Peyer's patch (tissue), 4 donors: Measurements from ENCODE around the gene ACACA. TPM values are rescaled to one million over a fixed set of nuclear protein-coding genes. Genes with fewer than 3 reads are reported as not detected.

ENCODE experiments used
- DNase-seq, 3 donors: peaks; one replicate each; pipeline ENCODE4 v3.0.0-alpha.2; 2017 to 2019
- H3K27ac ChIP-seq, 4 donors: fragments of 200-600 bp; sonication (generic); one replicate each; pipeline ENCODE4 v1.5.1; 2016 to 2019
- H3K27me3 ChIP-seq, 2 donors: fragments of 200-600 bp; sonication (generic); one replicate each; pipeline ENCODE4 v1.5.1; 2019
- H3K36me3 ChIP-seq, 3 donors: fragments of 200-600 bp; sonication (generic); one replicate each; pipeline ENCODE4 v1.5.1; 2016 to 2019
- H3K4me1 ChIP-seq, 4 donors: fragments of 200-600 bp; sonication (generic); one replicate each; pipeline ENCODE4 v1.5.1; 2016 to 2019
- H3K4me3 ChIP-seq, 4 donors: fragments of 200-600 bp; sonication (generic); 1 replicate in 3 of 4; 2 replicates in 1 of 4; pipeline ENCODE4 v1.5.1; 2016 to 2019; ENCODE audit warnings: mild to moderate bottlenecking in 1 of 4
- H3K9me3 ChIP-seq, 4 donors: fragments of 200-600 bp; sonication (generic); one replicate each; pipeline ENCODE4 v1.5.1; 2016 to 2019; ENCODE audit warnings: mild to moderate bottlenecking in 1 of 4
- CTCF ChIP-seq, 6 experiments: fragments of 450-650 bp in 4 of 6; fragments of 200-600 bp in 2 of 6; sonication (generic) in 1 of 6; IDR thresholded peaks; one replicate each; pipeline ENCODE4 v1.5.1; 2017 to 2019; ENCODE audit warnings: antibody characterized with exemption in 6 of 6, mild to moderate bottlenecking in 3 of 6, moderate library complexity in 1 of 6
- POLR2A ChIP-seq, 2 donors: fragments of 450-650 bp; IDR thresholded peaks; one replicate each; pipeline ENCODE4 v1.5.1; 2017; ENCODE audit warnings: antibody characterized with exemption in 2 of 2, mild to moderate bottlenecking in 2 of 2, moderate library complexity in 2 of 2
- total RNA-seq, 4 donors: library from RNA; depleted of rRNA; stranded (reverse); fragments of >200 nt; gene quantifications; one replicate each; pipeline ENCODE4 v1.1.0, GENCODE V29; 2016

The ACACA gene
- total RNA-seq, 4 donors from 2014 or later, result 31.7 to 71.7 (median 43.0) TPM

- Histone ChIP-seq H3K9me3 (no peaks in the 10 kb centered on the region), H3K27ac (no peak overlapping the region), H3K4me3 (no peak overlapping the region), H3K36me3 (peaks cover 0 to 38% (median 0%) of the 10 kb centered on the region in 3 donors), H3K27me3 (no peaks in the 10 kb centered on the region), H3K4me1 (no peaks in the 10 kb centered on the region)
- no peak for TF ChIP-seq POLR2A (IDR thresholded peaks at IDR 0.05)
- no peak for DNase-seq
Measured at GRCh38 chr17:37176723-37177122, 229.9 kb downstream of the ACACA start.

GRCh38 chr17:37174205-37174604, 232.4 kb downstream of the ACACA start:
- peaks cover 0 to 24% (median 0%) of the 10 kb centered on the region in 3 donors for H3K36me3 ChIP-seq
- H3K4me3 ChIP-seq, result no peak overlapping the region
- TF ChIP-seq CTCF (IDR thresholded peaks at IDR 0.05) (peak in 4 of 6 experiments; percentile 13 to 76 (median 58)), POLR2A (IDR thresholded peaks at IDR 0.05) (no peak)
- peak in 1 of 3 donors; percentile 60 for DNase-seq
- no peaks in the 10 kb centered on the region for H3K9me3 ChIP-seq
- H3K27ac ChIP-seq, result no peak overlapping the region
- H3K4me1 ChIP-seq, result no peaks in the 10 kb centered on the region
- H3K27me3 ChIP-seq, result no peaks in the 10 kb centered on the region

GRCh38 chr17:37170881-37171425, 235.7 kb downstream of the ACACA start:
- H3K4me3 ChIP-seq, result no peak overlapping the region
- peaks cover 0 to 9% (median 0%) of the 10 kb centered on the region in 3 donors for H3K36me3 ChIP-seq
- no peaks in the 10 kb centered on the region for H3K27me3 ChIP-seq
- no peak overlapping the region for H3K27ac ChIP-seq
- TF ChIP-seq POLR2A (IDR thresholded peaks at IDR 0.05) (no peak), CTCF (IDR thresholded peaks at IDR 0.05) (no peak)
- no peaks in the 10 kb centered on the region for H3K4me1 ChIP-seq
- no peak for DNase-seq
- H3K9me3 ChIP-seq, result no peaks in the 10 kb centered on the region

- Histone ChIP-seq H3K4me1 (no peaks in the 10 kb centered on the region), H3K4me3 (no peak overlapping the region), H3K36me3 (no peaks in the 10 kb centered on the region), H3K27me3 (no peaks in the 10 kb centered on the region), H3K27ac (no peak overlapping the region), H3K9me3 (no peaks in the 10 kb centered on the region)
- TF ChIP-seq CTCF (IDR thresholded peaks at IDR 0.05) (no peak), POLR2A (IDR thresholded peaks at IDR 0.05) (no peak)
- DNase-seq, result no peak
Measured at GRCh38 chr17:37168731-37169353, 237.8 kb downstream of the ACACA start.

- Histone ChIP-seq H3K9me3 (no peaks in the 10 kb centered on the region), H3K27ac (no peak overlapping the region), H3K4me1 (no peaks in the 10 kb centered on the region), H3K36me3 (no peaks in the 10 kb centered on the region), H3K27me3 (no peaks in the 10 kb centered on the region), H3K4me3 (no peak overlapping the region)
- TF ChIP-seq POLR2A (IDR thresholded peaks at IDR 0.05), result no peak
- DNase-seq, result no peak
Measured at GRCh38 chr17:37167756-37168155, 238.9 kb downstream of the ACACA start.

GRCh38 chr17:37164057-37164456, 242.6 kb downstream of the ACACA start:
- no peaks in the 10 kb centered on the region for H3K4me1 ChIP-seq
- H3K27me3 ChIP-seq, result no peaks in the 10 kb centered on the region
- no peaks in the 10 kb centered on the region for H3K36me3 ChIP-seq
- no peak for DNase-seq
- no peak overlapping the region for H3K4me3 ChIP-seq
- H3K9me3 ChIP-seq, result no peaks in the 10 kb centered on the region
- TF ChIP-seq POLR2A (IDR thresholded peaks at IDR 0.05) (no peak), CTCF (IDR thresholded peaks at IDR 0.05) (no peak)
- H3K27ac ChIP-seq, result no peak overlapping the region
